Measurements from ENCODE around the gene BATF.

BATF gene

DNA sequence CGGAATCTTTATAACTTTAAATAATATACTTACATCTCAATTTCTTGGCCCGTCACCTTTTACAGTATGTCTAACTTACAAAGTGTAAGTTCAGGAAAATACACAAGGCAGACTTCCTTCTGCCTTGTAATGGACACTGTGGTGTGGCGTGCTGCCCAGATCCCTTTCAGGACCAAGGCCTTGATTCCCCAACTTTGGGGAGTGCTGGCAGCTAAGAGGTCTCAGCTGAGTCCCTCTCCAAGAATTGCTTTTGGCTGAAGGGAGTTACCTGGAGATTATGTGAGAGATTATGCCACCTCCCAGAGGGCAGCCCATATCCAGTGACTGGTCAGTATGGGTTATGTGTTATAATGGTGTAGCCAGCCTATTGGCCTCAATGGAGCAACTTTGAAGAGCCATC is 21.2 kb upstream of the BATF start:
- no peak for DNase-seq

DNA sequence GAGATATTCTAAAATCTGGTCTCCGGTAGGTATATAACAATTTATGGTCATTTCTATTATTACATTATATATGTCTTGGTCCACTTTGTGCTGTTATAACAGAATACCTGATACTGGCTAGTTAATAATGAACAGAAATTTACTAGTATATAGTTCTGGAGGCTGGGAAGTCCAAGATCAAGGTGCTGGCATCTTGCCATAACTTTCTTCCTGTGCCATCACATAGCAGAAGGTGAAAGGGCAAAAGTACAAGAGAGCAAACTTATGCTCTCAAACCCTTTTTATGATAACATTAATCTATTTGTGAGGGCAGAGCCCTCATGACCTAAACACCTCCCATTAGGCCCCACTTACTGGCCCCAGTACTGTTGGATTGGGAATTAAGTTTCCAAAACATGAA is 17.9 kb upstream of the BATF start:
- DNase-seq, result no peak

DNA sequence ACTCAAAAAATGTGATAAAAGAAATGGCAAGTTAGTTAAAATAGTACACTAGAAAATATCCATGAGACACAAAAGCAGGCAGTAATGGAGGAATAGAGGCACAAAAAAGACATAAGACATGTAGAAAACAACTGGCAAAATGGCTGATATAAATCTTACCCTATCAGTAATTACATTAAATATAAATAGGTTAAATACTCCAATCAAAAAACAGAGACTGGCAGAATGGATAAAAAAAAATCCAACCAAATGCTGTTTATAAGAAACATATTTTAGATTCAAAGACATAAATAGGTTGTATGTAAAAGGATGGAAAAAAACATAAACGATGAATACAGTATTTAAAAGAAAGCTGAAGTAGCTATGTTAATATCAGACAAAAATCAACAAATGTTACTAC is 15.3 kb upstream of the BATF start:
- DNase-seq, result no peak

DNA sequence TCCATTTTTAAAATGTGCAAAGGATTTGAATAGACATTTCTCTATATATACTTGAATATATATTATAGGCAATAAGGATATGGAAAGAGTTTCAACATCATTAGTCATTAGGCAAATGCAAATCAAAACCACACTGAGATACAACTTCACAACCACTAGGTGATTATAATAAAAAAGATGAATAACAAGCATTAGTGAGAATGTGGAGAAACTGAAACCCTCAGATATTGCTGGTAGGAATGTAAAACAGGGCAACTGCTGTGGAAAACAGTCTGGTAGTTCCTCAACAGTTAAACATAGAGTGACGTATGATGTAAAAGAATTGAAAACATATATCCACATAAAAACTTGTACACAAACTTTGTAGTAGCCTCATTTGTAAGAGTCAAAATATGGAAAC is 11.7 kb upstream of the BATF start:
- DNase-seq, result no peak

DNA sequence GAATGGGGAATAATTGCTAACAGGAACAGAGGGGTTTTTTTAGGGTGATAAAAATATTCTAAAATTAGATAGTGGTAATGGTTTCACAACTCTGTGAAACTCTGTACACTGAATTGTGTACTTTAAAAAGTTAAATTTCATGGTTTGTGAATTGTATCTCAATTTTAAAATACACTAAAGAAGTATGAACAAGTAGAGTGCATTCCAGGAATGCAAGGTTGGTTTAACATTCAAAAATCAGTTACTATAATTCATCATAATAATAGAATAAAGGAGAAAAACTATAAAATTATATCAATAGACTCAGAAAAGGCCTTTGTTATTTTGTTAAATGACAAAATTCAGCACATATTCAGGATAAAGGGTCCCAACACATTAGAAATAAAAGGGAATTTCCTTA is 11.1 kb upstream of the BATF start:
- DNase-seq, result no peak

DNA sequence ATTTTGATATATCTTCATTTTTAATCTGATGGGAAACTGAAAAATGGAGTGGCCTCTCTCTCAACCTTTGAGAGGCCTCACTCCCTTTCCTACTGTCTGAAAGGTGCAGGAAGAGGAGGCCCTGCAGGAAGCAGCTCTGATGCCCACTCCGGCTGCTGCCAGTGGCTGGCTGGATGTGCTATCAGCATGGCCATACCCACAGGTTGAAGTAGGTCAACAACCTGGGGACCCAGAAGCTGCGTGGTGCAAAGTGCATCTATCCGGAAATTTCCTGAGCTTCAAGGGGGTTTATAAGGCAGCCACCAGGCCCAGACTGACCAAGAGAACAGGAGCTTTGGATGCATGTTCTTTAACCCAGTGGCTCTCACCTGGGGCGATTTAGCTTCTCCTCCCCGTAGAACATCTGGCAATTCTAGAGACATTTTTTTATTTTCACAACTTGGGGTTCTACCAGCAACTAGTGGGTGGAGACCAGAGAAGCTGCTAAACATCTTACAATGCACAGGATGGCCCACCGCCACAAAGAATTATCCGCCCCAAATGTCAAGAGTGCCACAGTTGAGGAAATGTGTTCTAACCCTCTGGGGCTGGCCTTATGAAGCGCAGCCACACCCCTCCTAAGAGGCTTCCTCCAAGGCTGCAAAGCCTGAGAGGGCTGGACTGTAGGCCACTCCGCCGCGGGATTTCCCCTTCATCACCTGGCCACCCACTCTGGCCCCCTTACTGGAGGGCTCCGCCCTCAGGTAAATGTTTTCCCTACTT is 8.2 kb upstream of the BATF start:
- DNase-seq, result no peak

DNA sequence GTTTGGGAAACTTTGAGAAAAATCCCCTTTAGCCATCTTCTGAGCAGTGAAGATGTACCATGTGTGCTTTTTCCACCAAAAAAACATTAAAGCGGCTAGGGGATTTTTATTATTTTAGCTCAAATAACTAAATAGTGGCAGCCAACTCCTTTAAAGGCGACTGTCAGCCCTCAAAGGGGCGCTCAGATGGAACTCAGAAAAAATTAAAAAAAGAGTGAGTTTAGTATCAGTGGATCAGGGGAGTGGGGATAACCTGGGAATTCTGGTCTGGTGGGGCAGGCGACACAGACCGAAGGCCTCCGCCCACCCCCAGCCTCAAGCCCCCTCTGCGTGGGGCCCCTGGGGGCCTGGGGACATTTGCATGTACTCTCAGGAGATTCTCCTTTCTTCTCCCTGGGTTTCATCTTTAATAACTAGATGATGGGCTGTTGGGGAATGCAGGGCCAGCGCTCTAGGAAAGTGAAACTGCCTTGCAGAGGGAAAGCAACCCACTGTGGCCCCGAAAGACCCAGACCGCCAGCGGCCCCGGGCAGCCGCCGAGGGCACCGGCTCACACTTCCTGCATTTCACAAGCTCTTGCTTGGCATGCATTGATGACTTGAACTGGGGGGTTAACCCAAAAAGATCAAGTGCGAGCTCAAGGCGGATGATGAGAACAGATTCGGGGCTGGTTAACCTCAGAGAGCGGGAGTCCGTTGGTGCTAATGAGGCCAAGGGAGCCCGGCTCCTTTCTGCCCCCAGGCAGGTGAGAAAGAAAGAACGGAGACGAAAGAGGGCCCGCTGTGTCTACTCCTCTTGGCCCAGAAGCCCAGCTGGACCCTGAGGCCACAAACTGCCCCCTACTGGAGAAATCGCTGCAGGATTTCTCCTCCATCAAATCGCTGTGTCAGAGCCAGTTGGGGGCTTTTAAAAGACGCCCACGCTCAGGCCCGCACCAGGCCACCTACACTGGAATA is 7.3 kb upstream of the BATF start:
- no peak for DNase-seq

DNA sequence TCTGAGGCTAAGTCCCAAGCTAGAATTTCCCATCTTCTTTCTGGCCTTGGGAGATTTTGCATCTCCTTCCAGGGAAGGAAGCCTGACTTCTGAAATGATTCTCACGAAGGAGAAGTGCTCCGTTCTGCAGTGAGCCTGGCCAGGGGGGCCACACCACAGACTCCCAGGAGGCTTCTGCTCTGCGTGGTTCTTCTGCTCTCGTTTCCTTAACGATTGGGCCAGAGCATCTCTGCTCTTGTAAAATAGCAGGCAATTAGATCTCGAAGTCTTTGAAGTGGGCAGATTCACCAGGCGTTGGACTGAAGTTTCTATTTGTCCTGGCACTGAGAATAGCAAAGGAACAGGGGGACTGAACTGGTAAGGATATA is 6.7 kb upstream of the BATF start:
- DNase-seq, result no peak

DNA sequence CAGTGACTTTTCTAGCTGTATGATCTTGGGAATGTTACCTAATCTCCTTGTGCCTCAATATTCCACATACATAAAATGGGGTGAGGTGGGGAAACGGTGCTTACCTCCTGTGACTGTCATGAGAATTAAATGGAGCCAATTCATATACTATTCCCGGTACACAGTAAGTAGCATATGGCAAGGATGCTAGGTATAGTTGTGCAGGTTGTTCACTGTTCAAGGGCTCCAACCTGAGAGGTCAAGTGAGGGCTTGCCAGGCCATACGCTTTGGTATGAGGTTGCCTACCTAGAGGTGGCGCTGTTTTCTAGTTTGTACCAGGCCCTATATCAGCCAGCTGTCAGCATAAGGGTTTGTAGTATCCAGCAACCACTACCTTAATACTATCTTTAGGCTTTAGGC is 3.6 kb upstream of the BATF start:
- DNase-seq, result no peak

DNA sequence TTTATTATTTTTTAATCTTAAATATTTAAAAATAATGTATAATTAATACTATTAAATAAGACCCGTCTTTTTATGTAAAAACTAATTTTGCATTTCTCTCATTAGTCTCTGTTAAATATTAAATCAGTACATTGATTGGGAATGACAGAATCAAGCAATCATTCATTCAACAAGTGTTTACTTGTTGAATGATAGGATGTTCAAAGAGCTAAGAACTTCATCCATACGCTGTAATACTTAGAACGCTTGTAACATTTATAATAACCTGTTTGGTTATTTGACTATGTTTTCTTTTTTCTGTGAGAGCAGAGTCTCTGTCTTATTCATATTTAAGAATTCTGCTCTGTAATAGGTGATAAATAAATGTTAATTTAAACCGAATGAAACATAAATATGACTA is 2.9 kb upstream of the BATF start:
- no peak for DNase-seq

DNA sequence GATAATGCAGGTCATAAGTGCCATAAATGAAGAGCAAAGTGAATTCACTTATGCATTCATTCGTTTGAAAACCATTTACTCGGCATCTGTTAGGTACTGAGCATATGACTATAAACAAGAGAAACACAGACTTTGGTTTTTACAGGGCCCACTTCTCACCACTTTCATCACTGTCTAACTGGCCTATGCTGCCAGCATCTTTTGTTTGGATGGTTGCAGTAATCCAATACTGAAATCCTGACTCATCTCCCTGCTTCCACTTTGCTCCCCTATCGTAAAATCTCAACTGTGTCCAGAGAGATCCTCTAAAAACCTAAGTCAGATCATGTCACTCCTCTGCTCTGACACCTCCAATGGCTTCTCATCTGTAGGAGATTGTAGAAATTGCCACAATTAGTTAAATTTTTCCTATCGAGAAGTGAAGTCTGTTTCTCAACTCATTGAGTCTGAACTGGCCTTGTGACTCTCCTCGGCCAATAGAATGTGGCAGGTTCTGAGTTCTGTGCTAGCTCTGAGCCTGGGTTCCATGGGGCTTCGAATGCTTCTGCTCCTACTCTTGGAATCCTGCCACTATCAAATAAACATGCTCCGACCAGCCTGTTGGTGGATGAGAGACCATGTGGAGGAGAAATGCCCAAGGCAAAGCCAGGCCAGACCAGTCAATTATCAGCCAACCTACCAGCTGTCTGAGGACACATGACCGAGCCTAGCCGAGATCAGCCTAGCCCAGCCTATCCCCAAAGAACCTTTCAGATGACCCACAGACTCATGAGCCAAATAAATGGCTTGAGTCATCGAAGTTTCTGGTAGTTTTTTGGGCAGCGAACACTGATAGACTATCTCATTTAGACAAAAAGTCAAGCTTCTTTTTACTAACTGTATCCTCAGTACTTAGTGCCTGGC is 2.2 kb upstream of the BATF start:
- no peak for DNase-seq

DNA sequence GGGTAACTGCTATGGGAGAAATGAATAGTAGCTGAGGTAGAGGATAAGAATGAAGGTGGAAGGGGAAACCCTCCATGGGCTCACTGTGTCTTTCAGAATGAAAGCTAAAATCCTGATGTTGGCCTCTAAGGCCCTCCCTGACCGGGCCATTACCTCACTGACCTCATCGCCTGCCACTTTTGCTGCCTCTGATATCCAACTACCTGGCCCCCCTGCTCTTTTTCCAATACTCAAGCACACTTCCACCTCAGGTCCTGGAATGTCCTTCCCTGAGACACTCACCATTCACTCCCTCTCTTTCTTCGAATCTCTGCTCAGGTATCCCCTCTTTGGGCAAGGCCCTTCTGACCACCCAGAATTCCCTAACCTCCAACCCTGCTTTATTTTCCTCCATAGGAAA is 1.4 kb upstream of the BATF start:
- DNase-seq, result no peak

DNA sequence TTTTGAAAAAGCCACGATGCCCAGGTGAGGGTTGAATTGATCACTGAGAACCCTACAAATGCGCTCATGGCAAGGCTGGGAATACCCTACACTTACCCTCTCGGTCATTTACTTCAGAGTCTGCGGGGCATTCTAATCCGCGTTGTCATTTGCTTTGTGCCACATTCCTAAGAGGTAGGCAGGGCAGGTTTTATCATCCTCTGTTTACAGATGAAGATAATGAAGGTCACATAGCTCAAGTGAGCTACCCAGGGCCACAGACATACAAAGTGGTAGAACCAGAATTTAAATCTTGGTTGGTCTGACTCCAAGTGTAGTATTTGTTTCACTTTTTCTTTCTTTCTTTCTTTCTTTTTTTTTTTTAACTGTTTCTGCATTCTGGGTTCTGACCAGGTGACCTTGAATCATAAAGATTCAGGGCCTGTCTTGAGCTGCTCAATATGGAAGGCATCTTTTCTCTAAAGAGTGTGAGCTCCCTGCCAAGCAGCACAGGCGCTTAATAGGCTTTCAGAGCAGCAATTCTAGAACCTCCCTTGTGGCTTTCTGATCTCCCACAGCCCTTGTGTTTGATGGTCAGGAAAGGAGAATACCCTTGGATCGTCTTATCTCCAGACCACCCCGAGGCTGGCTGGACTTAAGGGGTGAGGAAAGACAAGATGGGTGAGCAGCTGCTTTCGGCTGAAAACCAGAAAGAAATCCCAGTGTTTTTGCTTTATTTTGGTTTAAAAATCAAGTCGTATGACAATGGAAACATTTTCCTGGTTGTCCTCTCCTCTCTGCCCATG is 662 bp upstream of the BATF start:
- DNase-seq, result no peak

DNA sequence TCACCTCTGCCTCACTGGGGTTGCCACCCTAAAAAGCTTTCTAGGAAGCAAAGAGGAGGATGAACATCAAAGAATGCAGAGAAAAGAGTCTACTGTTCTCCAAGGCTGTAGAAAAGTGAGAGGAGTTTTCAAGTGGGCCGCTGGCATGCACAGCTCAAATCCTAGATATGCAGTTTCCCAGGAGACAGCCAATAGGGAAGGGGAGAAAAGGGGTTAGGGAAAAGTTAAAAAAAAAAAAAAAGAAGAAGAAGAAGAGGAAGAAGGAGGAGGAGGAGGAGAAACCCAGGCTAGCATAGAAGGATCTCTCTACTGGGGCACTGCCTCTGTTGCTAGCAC is 682 bp downstream of the BATF start:
- no peak for DNase-seq

DNA sequence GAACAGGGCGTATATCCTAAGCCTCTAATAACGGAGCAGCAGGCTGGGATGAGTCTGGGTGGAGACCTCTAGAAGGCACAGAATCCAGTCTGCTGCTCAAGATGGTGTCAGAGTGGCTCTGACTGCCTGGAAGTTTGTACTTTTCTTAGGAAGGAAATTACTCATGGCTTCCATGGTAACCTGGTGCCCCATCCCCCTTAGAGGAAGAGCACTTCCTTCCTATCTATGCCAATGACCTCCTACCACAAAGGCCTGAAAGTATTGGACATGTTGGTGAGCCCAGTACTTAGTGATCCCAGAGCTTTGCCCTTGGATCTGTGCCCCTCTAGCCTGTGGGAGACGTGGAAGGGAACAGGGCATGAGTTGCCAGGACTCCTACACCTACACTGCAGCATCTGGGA is 1.5 kb downstream of the BATF start:
- no peak for DNase-seq

DNA sequence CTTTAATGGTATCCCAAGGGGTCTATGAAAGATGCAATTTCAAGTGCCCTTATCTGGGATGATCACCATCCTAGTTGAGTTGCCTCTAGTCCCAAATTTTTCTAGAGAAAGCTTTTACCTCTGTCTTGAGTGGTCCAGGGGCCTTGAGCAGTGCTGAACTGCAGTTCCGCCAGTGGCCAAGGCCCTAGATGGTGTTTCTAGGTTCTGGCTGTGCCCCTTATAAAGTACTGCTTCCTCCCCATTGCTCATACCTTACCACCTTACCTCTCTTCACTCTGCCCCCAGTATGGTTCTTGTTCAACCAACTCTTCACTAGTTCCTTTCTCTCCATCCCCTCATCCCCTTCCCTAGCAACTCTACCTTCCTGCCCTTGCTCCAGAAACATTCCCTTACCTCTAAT is 3.7 kb downstream of the BATF start:
- no peak for DNase-seq

DNA sequence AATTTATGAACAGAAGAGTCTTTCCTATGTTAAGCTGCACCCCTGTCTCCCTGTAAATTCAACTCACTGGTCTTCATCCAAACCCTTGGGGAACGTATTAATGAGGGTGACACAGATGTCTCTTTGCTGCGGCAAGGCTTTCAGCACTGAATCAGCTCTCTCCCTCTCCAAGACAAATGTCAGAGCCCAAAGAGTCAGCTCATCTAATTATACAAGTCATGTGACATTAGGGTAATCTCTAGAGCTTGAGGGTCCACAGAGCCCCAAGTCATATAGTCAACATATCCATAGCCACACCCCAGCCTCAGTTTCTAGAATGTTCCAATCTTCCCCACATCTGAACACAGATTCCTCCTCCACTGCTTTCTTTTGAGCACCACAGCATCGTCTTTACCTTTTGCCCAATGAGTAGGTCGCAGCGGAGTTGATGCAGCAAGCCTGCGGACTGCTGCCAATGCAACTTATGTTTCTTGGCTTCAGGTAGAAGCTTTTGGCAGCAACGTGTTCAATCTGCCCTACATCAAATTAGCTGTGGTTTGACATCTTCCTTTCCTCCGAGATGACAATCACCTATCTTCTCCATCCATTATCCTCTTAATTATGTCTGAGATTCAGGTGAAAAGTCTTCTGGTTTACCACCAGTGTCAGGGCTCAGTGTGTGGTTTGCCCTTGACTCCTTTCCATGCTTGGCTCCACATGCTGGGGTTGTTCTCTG is 5.3 kb downstream of the BATF start:
- DNase-seq, result no peak

DNA sequence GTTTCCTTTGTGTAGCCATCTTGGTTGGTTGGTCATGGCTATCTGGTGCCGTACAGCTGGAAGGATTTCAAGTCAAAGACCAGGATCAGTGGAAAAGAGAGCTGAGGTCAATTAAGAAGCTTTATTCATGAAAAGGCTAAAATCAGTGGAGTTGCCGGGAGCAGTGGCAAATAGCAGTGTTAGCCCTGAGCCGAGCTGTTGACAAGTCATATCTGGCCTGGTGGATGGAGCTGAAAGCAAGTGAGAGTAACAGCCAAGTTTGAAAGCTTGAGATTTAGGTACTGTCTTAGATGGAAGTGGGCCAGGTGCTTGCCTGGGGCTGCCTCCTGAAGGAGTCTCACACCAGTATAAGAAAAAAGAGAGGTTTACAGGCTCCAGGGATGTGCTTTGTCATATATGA is 9.0 kb downstream of the BATF start:
- DNase-seq, result no peak

DNA sequence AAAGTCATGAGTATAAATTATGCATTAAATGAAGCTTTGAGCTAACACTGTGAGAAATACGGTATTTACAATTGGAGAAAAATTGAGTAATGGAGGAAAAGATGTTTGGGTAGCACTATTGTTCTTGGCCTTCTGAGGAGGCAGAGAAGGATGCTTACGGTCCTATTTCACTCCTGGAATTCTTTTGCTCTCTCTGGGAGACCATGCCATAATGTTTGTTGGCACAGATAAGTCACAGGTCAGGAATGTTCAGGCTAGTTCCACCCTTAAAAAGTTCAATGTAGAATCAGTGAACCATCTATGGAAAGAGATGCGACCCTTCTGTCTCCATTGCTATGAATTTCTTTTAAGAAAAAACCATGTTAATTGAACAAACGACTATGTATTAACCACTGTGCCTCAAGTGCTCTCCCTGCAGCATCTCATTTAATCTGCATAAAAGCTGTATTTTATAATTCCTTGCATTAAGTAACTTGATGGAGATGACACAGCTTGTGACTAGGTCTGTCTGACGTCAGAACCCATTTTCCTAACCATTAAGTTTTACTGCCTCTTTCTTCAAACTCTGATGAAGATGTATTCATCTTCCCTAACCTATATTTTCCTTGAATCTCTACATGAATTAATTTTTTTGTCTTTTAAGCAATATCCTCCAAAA is 9.5 kb downstream of the BATF start:
- no peak for DNase-seq

DNA sequence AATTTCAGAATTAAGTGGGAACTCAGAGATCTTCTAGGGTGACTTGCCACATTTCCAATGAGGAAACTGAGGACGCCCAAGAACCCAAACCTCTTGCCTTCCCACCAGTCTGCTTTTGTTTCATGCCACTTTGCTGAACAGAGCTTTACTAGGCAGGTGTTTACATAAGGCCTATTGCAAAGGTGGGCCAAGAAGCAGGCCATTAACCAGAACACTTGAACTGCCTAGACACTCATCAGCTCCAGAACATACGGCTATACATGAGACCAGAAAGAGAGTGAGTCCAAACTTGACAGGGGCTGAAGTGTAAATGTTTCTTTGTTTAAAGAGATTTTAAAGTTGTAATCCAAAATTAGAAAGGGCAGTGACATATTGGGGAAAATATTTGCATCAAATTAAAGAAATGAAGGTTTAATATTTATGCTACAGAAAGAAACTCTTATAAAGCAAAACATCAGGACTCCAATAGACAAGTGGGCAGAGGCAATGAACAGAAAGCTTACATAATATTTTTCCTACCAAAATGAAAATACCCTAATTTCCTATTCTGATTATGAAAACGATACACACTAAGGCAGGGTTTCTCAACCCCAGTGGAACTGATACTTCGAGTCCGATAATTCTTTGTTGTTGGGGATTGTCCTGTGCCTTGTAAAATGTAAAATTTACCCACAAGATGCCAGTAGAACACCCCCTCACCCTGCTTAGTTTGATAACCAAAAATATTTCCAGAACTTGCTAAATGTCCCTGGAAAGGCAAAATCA is 11.7 kb downstream of the BATF start:
- no peak for DNase-seq

Data from stimulated activated CD4-positive, alpha-beta T cell treated with anti-CD3 and anti-CD28 coated beads, Interleukin-2, amount 100 ng/mL, for 48 hours (primary cell).